Chondrocyte (in vitro differentiated cells): ENCODE results near the gene CLTB. TPM values are rescaled to one million over a fixed set of nuclear protein-coding genes. Genes with fewer than 3 reads are reported as not detected.

ENCODE experiments used
- DNase-seq: peaks from one replicate; pipeline ENCODE4 v3.0.0; 2021; ENCODE audit warnings: mixed read lengths, low spot score
- H3K27ac Mint-ChIP-seq: one replicate; pipeline ENCODE4 v1.8.0; 2021; ENCODE audit warnings: mild to moderate bottlenecking, moderate library complexity, mixed read lengths; ENCODE audit not compliant: unreplicated experiment
- H3K27me3 Mint-ChIP-seq: 2 replicates; pipeline ENCODE4 v1.8.0; 2021; ENCODE audit warnings: low read depth, mixed read lengths
- H3K36me3 Mint-ChIP-seq: 2 replicates; pipeline ENCODE4 v1.8.0; 2021; ENCODE audit warnings: low read depth, mixed read lengths
- H3K4me1 Mint-ChIP-seq: 2 replicates; pipeline ENCODE4 v1.8.0; 2021; ENCODE audit warnings: low read depth, mild to moderate bottlenecking, mixed read lengths
- H3K4me3 Mint-ChIP-seq: one replicate; pipeline ENCODE4 v1.8.0; 2021; ENCODE audit warnings: mild to moderate bottlenecking, moderate library complexity, mixed read lengths; ENCODE audit not compliant: unreplicated experiment
- H3K9me3 Mint-ChIP-seq: 2 replicates; pipeline ENCODE4 v1.8.0; 2021; ENCODE audit warnings: low read depth, mixed read lengths
- total RNA-seq: library from RNA; stranded (reverse); gene quantifications from 3 replicates; pipeline ENCODE4 v1.2.1, GENCODE V29; 2021
- TF ChIP-seq, protein P1 (sequence below): fragments of 200-600 bp; sonication (generic); IDR thresholded peaks from 2 replicates; pipeline ENCODE4 v1.5.0; 2021; ENCODE audit warnings: antibody characterized with exemption, mild to moderate bottlenecking, moderate library complexity

The CLTB gene
- total RNA-seq, 1 donor from 2014 or later: 65.3 TPM

- no peaks in the 10 kb centered on the region for H3K9me3 Mint-ChIP-seq
- no peaks in the 10 kb centered on the region for H3K27me3 Mint-ChIP-seq
- no peak for DNase-seq
- H3K4me1 Mint-ChIP-seq: peaks cover 27% of the 10 kb centered on the region
- no peak overlapping the region for H3K27ac Mint-ChIP-seq
- peaks cover 2% of the 10 kb centered on the region for H3K36me3 Mint-ChIP-seq
- TF ChIP-seq, protein P1, sequence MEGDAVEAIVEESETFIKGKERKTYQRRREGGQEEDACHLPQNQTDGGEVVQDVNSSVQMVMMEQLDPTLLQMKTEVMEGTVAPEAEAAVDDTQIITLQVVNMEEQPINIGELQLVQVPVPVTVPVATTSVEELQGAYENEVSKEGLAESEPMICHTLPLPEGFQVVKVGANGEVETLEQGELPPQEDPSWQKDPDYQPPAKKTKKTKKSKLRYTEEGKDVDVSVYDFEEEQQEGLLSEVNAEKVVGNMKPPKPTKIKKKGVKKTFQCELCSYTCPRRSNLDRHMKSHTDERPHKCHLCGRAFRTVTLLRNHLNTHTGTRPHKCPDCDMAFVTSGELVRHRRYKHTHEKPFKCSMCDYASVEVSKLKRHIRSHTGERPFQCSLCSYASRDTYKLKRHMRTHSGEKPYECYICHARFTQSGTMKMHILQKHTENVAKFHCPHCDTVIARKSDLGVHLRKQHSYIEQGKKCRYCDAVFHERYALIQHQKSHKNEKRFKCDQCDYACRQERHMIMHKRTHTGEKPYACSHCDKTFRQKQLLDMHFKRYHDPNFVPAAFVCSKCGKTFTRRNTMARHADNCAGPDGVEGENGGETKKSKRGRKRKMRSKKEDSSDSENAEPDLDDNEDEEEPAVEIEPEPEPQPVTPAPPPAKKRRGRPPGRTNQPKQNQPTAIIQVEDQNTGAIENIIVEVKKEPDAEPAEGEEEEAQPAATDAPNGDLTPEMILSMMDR: no peak
- no peak overlapping the region for H3K4me3 Mint-ChIP-seq
Observed at GRCh38 chr5:176454724-176455394, 38.5 kb upstream of the CLTB start.

DNA sequence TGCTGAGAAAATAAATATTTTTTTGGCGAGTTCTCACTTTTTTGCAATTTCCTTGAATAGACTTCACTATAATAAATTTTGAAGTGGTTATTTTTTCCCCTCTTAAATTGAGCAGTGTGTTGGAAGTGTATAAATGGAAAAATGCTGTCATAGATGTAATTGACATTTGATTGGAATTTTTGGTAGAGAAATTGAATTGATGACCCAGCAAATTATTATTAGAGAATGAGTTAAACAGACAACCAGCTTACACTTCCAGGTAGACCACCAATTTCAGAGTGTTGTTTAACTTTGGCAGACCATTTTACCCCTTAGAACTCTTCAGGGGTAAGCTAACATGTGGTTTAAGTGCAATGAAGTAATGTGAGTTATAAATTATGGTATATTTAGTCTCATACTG is 33.7 kb upstream of the CLTB start:
- Mint-ChIP-seq H3K4me3 (no peak overlapping the region), H3K27me3 (no peaks in the 10 kb centered on the region), H3K27ac (no peak overlapping the region), H3K9me3 (no peaks in the 10 kb centered on the region), H3K36me3 (no peaks in the 10 kb centered on the region), H3K4me1 (peaks cover 30% of the 10 kb centered on the region)
- no peak for DNase-seq
- TF ChIP-seq, protein P1: no peak

- Mint-ChIP-seq H3K4me3 (peak within 1 kb of the TSS; percentile 95), H3K9me3 (no peaks in the 10 kb centered on the region), H3K27me3 (no peaks in the 10 kb centered on the region), H3K36me3 (no peaks in the 10 kb centered on the region), H3K27ac (peak within 1 kb of the TSS; percentile 100), H3K4me1 (peaks cover 30% of the 10 kb centered on the region)
- TF ChIP-seq, protein P1: peak; percentile 97
- peak; percentile 98 for DNase-seq
Observed at GRCh38 chr5:176447978-176448608, 31.8 kb upstream of the CLTB start, which contains the start of gene FAF2. TSS of gene FAF2 (plus strand) at chr5:176448385. CDS start at chr5:176448408, 23 bp downstream.

DNA sequence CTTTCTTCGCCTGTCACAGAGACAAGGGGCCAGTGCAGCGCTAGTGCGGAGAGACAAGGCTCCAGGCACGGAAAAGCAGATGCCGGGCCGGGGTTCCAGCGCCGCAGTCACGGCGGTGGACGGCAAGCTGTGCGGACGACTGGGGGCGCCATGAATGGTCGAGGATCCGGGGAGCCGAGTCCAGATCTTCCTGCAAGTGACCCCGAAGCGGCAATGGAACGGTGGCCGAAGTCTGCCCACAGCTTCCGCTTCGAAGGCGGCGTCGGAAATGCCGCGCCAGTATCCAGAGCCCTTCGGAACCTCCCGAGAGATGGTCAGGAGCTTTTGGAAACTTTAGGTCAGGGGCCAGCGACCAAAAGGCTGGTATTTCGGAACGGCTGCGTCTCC is 31.2 kb upstream of the CLTB start:
- no peak for DNase-seq
- peaks cover 26% of the 10 kb centered on the region for H3K4me1 Mint-ChIP-seq
- H3K27ac Mint-ChIP-seq: peak overlapping the region; percentile 95
- no peaks in the 10 kb centered on the region for H3K9me3 Mint-ChIP-seq
- H3K27me3 Mint-ChIP-seq: no peaks in the 10 kb centered on the region
- H3K4me3 Mint-ChIP-seq: peak overlapping the region; percentile 95
- TF ChIP-seq, protein P1: no peak
- no peaks in the 10 kb centered on the region for H3K36me3 Mint-ChIP-seq

GRCh38 chr5:176446884-176447590 is 30.7 kb upstream of the CLTB start:
- H3K4me3 Mint-ChIP-seq: peak overlapping the region; percentile 95
- peaks cover 1% of the 10 kb centered on the region for H3K27me3 Mint-ChIP-seq
- H3K4me1 Mint-ChIP-seq: peaks cover 22% of the 10 kb centered on the region
- no peaks in the 10 kb centered on the region for H3K36me3 Mint-ChIP-seq
- H3K27ac Mint-ChIP-seq: peak overlapping the region; percentile 95
- DNase-seq: no peak
- H3K9me3 Mint-ChIP-seq: no peaks in the 10 kb centered on the region
- TF ChIP-seq, protein P1: no peak
